HG03460 (cell line): ENCODE data around the gene SLC35F1.
"Not testable (repeated sequence)": the region's sequence is repeated elsewhere in the genome, so short reads cannot be mapped to it uniquely, and the experiment has no call there.

Source experiments
- ATAC-seq: cut with Tn5 transposase; IDR thresholded peaks from one replicate; pipeline ENCODE4 v1.9.1; 2021; ENCODE audit not compliant: unreplicated experiment

SLC35F1 gene

GRCh38 chr6:117924690-117925089 lies 17.6 kb downstream of the SLC35F1 start:
- ATAC-seq: no peak

DNA sequence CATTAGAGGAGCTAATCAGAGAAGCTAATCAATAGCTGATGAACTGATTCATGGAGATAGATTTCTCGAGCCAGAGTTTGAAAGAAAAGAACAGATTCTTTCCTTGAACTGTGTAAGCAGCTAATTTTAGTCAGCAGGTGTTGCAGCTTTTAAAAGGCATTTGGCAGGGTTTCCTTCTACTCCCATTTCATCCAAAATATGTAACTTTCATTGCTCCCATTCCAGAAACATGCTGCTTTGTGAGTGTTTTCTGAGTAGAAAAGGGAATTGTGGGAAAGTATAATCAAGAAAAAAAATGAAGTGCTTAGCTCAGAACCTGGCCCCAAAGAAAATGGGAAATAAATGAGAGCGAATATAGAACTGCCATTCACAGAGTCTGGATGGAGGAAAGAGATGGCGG lies 20.8 kb downstream of the SLC35F1 start:
- ATAC-seq: no peak

DNA sequence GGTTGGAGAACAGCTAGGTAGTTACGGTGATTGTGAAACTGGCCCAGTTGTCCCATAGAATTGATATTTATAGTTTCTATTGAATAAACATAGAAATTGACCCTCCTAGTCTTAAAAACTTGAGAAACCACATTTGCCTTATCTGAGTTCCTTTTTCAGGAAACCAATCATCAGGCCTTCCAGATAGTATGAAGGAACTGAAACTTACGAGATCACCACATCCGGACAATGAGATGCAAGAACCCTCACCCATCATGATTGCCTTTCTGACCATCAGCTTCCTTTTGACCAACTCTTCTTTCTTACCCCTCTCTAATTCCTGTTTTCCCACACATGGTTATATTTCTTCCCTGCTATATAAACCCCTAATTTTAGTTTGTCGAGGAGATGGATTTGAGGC lies 21.8 kb downstream of the SLC35F1 start:
- ATAC-seq: no peak

DNA sequence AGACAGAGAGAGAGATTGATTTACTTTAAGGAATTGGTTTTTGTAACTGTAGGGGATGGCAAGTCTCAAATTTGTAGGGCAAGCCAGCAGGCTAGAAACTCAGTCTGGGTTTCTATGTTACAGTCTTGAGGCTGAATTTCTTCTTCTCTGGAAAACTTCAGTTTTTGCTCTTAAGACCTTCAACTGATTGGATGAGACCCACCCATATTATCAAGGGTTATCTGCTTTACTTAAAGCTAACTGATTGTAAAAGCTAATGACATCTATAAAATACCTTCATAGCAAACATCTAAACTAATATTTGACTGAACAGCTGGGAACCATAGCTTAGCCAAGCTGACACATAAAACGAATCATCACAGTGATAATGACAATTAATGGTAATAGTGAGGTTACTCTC lies 22.4 kb downstream of the SLC35F1 start:
- ATAC-seq: no peak

DNA sequence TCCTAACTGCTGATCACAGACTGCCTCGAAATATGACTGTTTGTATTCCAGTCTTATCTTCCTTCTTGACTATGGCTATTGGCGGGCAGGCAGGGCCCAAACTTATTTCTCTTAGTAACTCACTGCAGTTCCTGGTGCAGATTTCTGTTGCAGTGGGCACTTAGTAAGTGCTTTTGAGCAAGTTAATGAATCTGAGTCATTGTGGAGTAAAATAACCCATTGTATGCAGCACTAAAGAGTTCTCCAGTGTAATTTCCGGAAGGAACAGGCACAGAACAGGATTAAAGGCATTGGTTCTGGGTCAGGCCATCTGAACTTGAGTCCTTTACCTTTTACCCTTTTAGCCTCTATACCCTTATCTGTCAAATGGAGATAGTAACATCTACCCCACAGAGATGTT lies 23.6 kb downstream of the SLC35F1 start:
- no peak for ATAC-seq

- no peak for ATAC-seq
Observed at GRCh38 chr6:117932001-117932400, 24.9 kb downstream of the SLC35F1 start.

- no peak for ATAC-seq
Observed at GRCh38 chr6:117932676-117933075, 25.6 kb downstream of the SLC35F1 start.

DNA sequence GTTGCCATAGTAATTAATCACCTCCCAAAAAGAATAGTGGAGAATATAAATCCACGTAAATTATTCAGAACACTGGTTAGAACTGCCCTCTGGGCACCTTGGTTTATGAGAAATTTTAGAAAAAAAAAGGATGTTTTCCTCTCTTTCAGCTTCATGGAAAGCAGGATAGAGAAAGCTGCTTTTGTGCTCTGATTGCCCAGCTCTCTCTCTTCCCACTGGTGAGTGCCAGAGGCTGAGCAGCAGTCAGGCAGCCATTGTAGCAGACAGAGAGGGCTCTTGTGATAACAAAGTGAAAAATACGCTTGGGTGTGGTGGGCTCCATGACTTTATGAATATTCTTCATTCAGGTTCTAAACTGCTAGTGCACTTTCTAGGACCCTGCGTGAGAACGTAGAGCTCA lies 26.4 kb downstream of the SLC35F1 start:
- no peak for ATAC-seq

- no peak for ATAC-seq
Observed at GRCh38 chr6:117938311-117938995, 31.4 kb downstream of the SLC35F1 start.

DNA sequence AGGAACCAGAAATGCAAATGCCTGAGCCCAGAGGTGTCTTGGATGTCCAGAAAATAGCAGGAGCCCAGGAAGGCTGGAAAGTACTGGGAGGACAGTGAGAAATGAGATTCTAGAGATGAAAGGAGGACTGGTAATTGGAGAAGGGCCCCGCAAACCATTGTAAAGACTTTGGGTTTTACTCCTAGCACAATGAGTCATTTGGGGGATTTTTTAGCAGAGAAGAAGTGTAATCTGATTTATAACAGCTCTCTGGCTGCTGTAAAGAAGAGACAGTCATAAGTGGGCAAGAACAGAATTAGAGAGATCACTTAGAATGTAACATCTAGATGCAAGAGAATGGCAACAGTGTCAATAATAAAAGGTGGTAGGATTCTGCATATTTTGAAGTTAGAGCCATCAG lies 40.2 kb downstream of the SLC35F1 start:
- ATAC-seq: no peak

- ATAC-seq: no peak
Observed at GRCh38 chr6:117951783-117952182, 44.7 kb downstream of the SLC35F1 start.

- no peak for ATAC-seq
Observed at GRCh38 chr6:117955684-117956256, 48.7 kb downstream of the SLC35F1 start.

DNA sequence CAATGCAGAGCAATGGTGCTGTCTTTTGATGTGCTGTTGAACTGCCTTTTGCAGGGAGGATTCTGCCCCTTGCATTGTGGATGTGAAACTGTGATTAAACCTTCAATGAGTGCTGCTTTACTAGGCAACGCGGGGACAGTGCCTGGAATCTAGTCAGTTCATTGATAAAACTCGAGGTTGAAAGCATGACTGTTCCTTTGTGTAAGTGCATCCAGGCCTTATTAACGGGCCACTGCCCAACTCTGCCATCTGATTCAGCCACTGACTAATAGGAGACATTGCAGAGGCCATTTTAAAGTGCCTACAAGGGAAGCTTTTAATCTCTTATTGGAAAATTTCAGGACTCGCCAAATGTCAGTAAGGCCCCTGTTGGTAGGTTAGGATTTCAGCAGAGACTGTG lies 49.3 kb downstream of the SLC35F1 start:
- no peak for ATAC-seq

GRCh38 chr6:117958536-117958935 lies 51.5 kb downstream of the SLC35F1 start:
- no peak for ATAC-seq

- ATAC-seq: no peak
Observed at GRCh38 chr6:117960877-117961276, 53.8 kb downstream of the SLC35F1 start.

DNA sequence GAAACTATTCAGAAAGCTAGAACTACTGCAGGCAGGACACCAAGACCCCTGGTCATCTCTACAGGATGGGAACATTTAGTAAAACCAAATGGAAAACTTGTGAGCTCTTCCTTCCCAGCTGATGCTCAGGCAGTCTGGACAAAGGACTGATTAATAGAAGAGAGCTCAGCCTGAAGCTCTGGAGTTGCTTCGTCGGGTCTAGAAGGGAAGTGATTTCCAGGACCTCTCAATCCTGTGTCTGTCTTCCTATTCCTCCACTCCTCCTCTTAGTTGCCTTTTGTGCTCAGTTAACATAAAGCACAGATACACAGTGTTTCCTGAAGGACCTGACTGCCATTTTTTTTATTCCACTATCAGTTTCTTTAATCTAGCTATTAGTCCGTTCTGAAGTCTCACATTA lies 54.2 kb downstream of the SLC35F1 start:
- ATAC-seq: no peak

GRCh38 chr6:117965763-117966162 lies 58.7 kb downstream of the SLC35F1 start:
- not testable (repeated sequence) for ATAC-seq

- ATAC-seq: no peak
Observed at GRCh38 chr6:117971637-117972036, 64.6 kb downstream of the SLC35F1 start.

GRCh38 chr6:117974914-117975627 lies 68.0 kb downstream of the SLC35F1 start:
- no peak for ATAC-seq

DNA sequence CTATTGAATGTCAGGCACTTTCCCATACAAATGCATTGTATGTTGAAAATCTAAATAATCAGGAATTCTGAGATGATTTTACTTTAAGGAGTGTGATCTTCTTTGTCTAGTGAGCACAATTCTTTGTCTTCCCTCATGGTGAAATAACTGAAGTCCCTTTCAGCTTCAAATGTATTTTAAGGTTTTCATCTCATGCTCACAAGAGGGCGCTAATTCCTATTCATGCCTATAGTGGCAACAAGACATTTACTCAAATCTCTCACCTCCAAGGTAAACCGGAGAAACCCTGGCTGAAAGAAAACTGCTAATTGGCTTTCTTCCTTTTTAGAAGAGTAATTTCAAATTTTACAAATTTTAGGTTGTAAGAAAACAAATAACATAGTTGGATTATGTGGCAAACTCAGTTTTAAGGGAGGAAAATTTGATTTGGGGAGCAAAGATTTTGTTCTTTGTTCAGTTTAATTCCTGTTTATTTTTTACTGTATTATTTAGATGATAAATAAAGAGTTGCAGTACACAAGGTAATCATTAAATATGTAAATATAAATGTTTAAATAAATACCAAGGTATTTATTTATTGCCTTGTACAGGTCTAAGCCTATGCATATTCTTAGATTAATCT lies 69.1 kb downstream of the SLC35F1 start:
- ATAC-seq: peak; percentile 54

- ATAC-seq: no peak
Observed at GRCh38 chr6:117985916-117986315, 78.9 kb downstream of the SLC35F1 start.

GRCh38 chr6:117986396-117986795 lies 79.3 kb downstream of the SLC35F1 start:
- ATAC-seq: no peak
